SK-N-SH (cell line): ENCODE data around the gene OSGIN1. TPM values are rescaled to one million over a fixed set of nuclear protein-coding genes. Genes with fewer than 3 reads are reported as not detected.

ENCODE experiments used
- CTCF ChIA-PET: fragments of 300-600, 350-600 bp; formaldehyde crosslinking; extraction: SDS; loops from one replicate; lab custom pipeline; 2021; lab: Yijun Ruan, JAX
- POLR2A ChIA-PET: fragments of 350-600 bp; sonication (Branson Sonifier 250); formaldehyde crosslinking; extraction: SDS; loops from one replicate; lab custom pipeline; 2020; ENCODE audit warnings: antibody characterized with exemption, inconsistent platforms; lab: Yijun Ruan, JAX
- DNase-seq: peaks from one replicate; pipeline ENCODE4 v3.0.0; 2012
- H2AFZ ChIP-seq: fragments of 200-600 bp; sonication (generic); 2 replicates; pipeline ENCODE4 v1.8.1; 2016; ENCODE audit warnings: antibody characterized with exemption, mild to moderate bottlenecking, low read depth
- H3F3A ChIP-seq: fragments of 200-600 bp; sonication (generic); replicated peaks from 2 replicates; pipeline ENCODE3; 2016; ENCODE audit warnings: antibody characterized with exemption, mild to moderate bottlenecking; ENCODE audit not compliant: insufficient read depth
- H3K27ac ChIP-seq, 2 experiments: fragments of 200-500 bp in 1 of 2; fragments of 200-600 bp in 1 of 2; sonication (Bioruptor generic) in 1 of 2; sonication (generic), shearing (Covaris generic) in 1 of 2; 2 replicates each; pipeline versions ENCODE4 v1.5.1 to v1.6.1; 2014 to 2016; ENCODE audit warnings: low read depth in 2 of 2, inconsistent platforms in 1 of 2, low read length in 1 of 2, mild to moderate bottlenecking in 1 of 2, mixed read lengths in 1 of 2
- H3K27me3 ChIP-seq: fragments of 200-600 bp; sonication (generic), shearing (Covaris generic); 2 replicates; pipeline ENCODE4 v1.6.1; 2016; ENCODE audit warnings: mixed run types; ENCODE audit not compliant: insufficient read depth
- H3K36me3 ChIP-seq, 2 experiments: fragments of 200-500 bp in 1 of 2; fragments of 200-600 bp in 1 of 2; sonication (Bioruptor generic) in 1 of 2; sonication (generic) in 1 of 2; replicated peaks in 1 of 2; 2 replicates each; pipeline versions ENCODE3 to v1.5.1; 2014 to 2016; ENCODE audit warnings: low read length in 1 of 2, mild to moderate bottlenecking in 1 of 2; ENCODE audit not compliant: insufficient read depth in 2 of 2, control insufficient read depth in 1 of 2
- H3K4me1 ChIP-seq, 2 experiments: fragments of 200-500 bp in 1 of 2; fragments of 200-600 bp in 1 of 2; sonication (Bioruptor generic) in 1 of 2; sonication (generic), shearing (Covaris generic) in 1 of 2; 2 replicates each; pipeline versions ENCODE4 v1.5.1 to v1.6.1; 2014 to 2016; ENCODE audit warnings: low read depth in 1 of 2, low read length in 1 of 2, mixed run types in 1 of 2; ENCODE audit not compliant: insufficient read depth in 2 of 2, control insufficient read depth in 1 of 2
- H3K4me2 ChIP-seq: fragments of 200-600 bp; sonication (generic), shearing (Covaris generic); 2 replicates; pipeline ENCODE4 v1.6.1; 2017; ENCODE audit warnings: mixed run types
- H3K4me3 ChIP-seq, 2 experiments: fragments of 200-500 bp in 1 of 2; fragments of 200-600 bp in 1 of 2; sonication (Bioruptor generic) in 1 of 2; sonication (generic), shearing (Covaris generic) in 1 of 2; 2 replicates each; pipeline versions ENCODE4 v1.5.1 to v1.8.1; 2014 to 2016; ENCODE audit warnings: low read depth in 2 of 2, inconsistent platforms in 1 of 2, low read length in 1 of 2, mild to moderate bottlenecking in 1 of 2, mixed read lengths in 1 of 2, moderate library complexity in 1 of 2
- H3K79me2 ChIP-seq: fragments of 200-600 bp; sonication (generic); 2 replicates; pipeline ENCODE4 v1.8.1; 2017; ENCODE audit warnings: mild to moderate bottlenecking; ENCODE audit not compliant: insufficient read depth
- H3K9ac ChIP-seq: fragments of 200-600 bp; sonication (generic); 2 replicates; pipeline ENCODE4 v1.6.1; 2017; ENCODE audit warnings: mixed run types
- H3K9me2 ChIP-seq: fragments of 200-600 bp; sonication (generic); 2 replicates; pipeline ENCODE4 v1.6.1; 2017; ENCODE audit warnings: mixed run types
- H3K9me3 ChIP-seq: fragments of 200-600 bp; sonication (generic); 2 replicates; pipeline ENCODE4 v1.6.1; 2017; ENCODE audit warnings: mixed run types, mild to moderate bottlenecking, moderate library complexity
- H4K20me1 ChIP-seq: fragments of 200-600 bp; sonication (generic); 2 replicates; pipeline ENCODE4 v1.6.1; 2017; ENCODE audit warnings: mild to moderate bottlenecking, mixed run types; ENCODE audit not compliant: insufficient read depth
- EZH2phosphoT487 ChIP-seq: fragments of 200-600 bp; sonication (generic); IDR thresholded peaks from 2 replicates; pipeline ENCODE4 v1.6.1; 2017; ENCODE audit warnings: low read depth, mixed run types, mild to moderate bottlenecking, antibody characterized with exemption, moderate library complexity, borderline replicate concordance
- FOXJ3 ChIP-seq: sonication (generic); formaldehyde crosslinking; IDR thresholded peaks from 2 replicates; pipeline ENCODE4 v1.5.1; 2020; ENCODE audit warnings: mild to moderate bottlenecking, missing genetic modification reagents
- FOXM1 ChIP-seq: IDR thresholded peaks from 2 replicates; pipeline ENCODE4 v1.4.0; 2012; ENCODE audit warnings: low read depth, mild to moderate bottlenecking
- GATA2 ChIP-seq: sonication (generic); formaldehyde crosslinking; IDR thresholded peaks from 2 replicates; pipeline ENCODE4 v1.5.0; 2020; ENCODE audit warnings: mild to moderate bottlenecking, missing genetic modification reagents
- MXI1 ChIP-seq: IDR thresholded peaks from 2 replicates; pipeline ENCODE4 v1.6.1; 2012; ENCODE audit warnings: mild to moderate bottlenecking, low read depth, low read length, improper control_type of control experiment
- POLR2AphosphoS5 ChIP-seq: IDR thresholded peaks from 2 replicates; pipeline ENCODE4 v1.6.1; 2012; ENCODE audit warnings: low read depth, low read length
- RAD21 ChIP-seq: IDR thresholded peaks from 2 replicates; pipeline ENCODE4 v1.6.1; 2012; ENCODE audit warnings: mild to moderate bottlenecking, low read length
- RFX5 ChIP-seq: IDR thresholded peaks from 2 replicates; pipeline ENCODE4 v1.6.1; 2012; ENCODE audit warnings: mild to moderate bottlenecking, improper control_type of control experiment, low read length
- SIN3A ChIP-seq: IDR thresholded peaks from 2 replicates; pipeline ENCODE4 v1.6.1; 2012; ENCODE audit warnings: low read depth, mild to moderate bottlenecking, low read length, moderate library complexity, borderline replicate concordance
- WGBS: methylation state at CpG from one replicate; pipeline ENCODE4 v1.1.6; 2017; ENCODE audit warnings: low lambda C conversion rate; 5-methylcytosine and 5-hydroxymethylcytosine counted together
- polyA plus RNA-seq, 3 experiments: library from polyadenylated mRNA; depleted of rRNA; stranded (reverse); fragments of >200 nt; gene quantifications; 2 replicates each; pipeline ENCODE4 v1.2.3, GENCODE V29; 2012
- TF ChIP-seq, protein P1 (sequence below): IDR thresholded peaks from 2 replicates; pipeline ENCODE4 v1.4.0; 2012; ENCODE audit warnings: low read depth
- TF ChIP-seq, protein P2 (sequence below): fragments of 150-350 bp; IDR thresholded peaks from 2 replicates; pipeline ENCODE4 v1.6.1; 2016; ENCODE audit warnings: mild to moderate bottlenecking, low read depth, low read length
- TF ChIP-seq, protein P3 (sequence below): IDR thresholded peaks from 2 replicates; pipeline ENCODE4 v1.6.1; 2012; ENCODE audit warnings: mild to moderate bottlenecking, low read depth, low read length, moderate library complexity

OSGIN1 gene
- polyA plus RNA-seq, 1 of the 3 experiments (the other 2 are of a cell fraction): 4.8 TPM

DNA sequence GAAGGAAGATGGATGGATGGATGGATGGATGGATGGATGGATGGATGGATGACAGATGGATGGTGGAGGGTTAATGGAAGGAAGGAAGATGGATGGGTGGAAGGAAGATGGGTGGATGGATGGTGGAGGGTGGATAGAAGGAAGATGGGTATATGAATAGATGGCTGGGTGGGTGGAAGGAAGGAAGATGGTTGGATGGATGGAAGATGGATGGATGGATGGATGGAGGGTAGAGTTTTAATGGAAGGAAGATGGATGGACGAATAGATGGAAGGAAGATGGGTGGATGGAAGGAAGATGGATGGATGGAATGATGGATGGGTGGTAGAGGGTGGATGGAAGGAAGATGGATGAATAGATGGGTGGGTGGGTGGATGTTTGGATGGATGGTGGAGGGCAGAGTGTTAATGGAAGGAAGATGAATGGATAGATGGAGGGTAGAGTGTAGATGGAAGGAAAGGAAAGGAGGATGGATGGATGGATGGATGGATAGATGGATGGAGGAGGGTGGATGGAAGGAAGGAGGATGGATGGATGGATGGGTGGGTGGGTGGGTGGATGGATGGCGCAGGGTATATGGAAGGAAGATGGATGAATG lies 32.0 kb upstream of the OSGIN1 start:
- DNase-seq: no peak
- no peak overlapping the region for H3K27ac ChIP-seq
- H3K9ac ChIP-seq: no peak overlapping the region
- H3K79me2 ChIP-seq: no peaks in the 10 kb centered on the region
- no peaks in the 10 kb centered on the region for H3K27me3 ChIP-seq
- H3K4me3 ChIP-seq: no peak overlapping the region
- POLR2A ChIA-PET: no interaction called here
- H3K4me1 ChIP-seq: no peaks in the 10 kb centered on the region
- no peaks in the 10 kb centered on the region for H3K9me3 ChIP-seq
- no peak overlapping the region for H3K4me2 ChIP-seq
- CTCF ChIA-PET: interaction anchor here (0.8 to 1.1 kb wide), 2 partner anchors 145 to 266 kb away, joined by 3 read pairs; no protein-coding TSS in a partner anchor
- H3K36me3 ChIP-seq: peaks cover 5 to 20% of the 10 kb centered on the region in 2 experiments
- H3F3A ChIP-seq: no peaks in the 10 kb centered on the region
- TF ChIP-seq, protein P1, sequence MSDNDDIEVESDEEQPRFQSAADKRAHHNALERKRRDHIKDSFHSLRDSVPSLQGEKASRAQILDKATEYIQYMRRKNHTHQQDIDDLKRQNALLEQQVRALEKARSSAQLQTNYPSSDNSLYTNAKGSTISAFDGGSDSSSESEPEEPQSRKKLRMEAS: no peak
- TF ChIP-seq RFX5 (no peak), POLR2AphosphoS5 (no peak), MXI1 (no peak), RAD21 (no peak), EZH2phosphoT487 (no peak), FOXM1 (no peak), GATA2 (CRISPR knock-in tag) (no peak), SIN3A (no peak), FOXJ3 (CRISPR knock-in tag) (no peak)
- TF ChIP-seq, protein P2, sequence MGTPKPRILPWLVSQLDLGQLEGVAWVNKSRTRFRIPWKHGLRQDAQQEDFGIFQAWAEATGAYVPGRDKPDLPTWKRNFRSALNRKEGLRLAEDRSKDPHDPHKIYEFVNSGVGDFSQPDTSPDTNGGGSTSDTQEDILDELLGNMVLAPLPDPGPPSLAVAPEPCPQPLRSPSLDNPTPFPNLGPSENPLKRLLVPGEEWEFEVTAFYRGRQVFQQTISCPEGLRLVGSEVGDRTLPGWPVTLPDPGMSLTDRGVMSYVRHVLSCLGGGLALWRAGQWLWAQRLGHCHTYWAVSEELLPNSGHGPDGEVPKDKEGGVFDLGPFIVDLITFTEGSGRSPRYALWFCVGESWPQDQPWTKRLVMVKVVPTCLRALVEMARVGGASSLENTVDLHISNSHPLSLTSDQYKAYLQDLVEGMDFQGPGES: no peak
- TF ChIP-seq, protein P3, sequence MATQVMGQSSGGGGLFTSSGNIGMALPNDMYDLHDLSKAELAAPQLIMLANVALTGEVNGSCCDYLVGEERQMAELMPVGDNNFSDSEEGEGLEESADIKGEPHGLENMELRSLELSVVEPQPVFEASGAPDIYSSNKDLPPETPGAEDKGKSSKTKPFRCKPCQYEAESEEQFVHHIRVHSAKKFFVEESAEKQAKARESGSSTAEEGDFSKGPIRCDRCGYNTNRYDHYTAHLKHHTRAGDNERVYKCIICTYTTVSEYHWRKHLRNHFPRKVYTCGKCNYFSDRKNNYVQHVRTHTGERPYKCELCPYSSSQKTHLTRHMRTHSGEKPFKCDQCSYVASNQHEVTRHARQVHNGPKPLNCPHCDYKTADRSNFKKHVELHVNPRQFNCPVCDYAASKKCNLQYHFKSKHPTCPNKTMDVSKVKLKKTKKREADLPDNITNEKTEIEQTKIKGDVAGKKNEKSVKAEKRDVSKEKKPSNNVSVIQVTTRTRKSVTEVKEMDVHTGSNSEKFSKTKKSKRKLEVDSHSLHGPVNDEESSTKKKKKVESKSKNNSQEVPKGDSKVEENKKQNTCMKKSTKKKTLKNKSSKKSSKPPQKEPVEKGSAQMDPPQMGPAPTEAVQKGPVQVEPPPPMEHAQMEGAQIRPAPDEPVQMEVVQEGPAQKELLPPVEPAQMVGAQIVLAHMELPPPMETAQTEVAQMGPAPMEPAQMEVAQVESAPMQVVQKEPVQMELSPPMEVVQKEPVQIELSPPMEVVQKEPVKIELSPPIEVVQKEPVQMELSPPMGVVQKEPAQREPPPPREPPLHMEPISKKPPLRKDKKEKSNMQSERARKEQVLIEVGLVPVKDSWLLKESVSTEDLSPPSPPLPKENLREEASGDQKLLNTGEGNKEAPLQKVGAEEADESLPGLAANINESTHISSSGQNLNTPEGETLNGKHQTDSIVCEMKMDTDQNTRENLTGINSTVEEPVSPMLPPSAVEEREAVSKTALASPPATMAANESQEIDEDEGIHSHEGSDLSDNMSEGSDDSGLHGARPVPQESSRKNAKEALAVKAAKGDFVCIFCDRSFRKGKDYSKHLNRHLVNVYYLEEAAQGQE: no peak
- no peaks in the 10 kb centered on the region for H3K9me2 ChIP-seq
- 0 out of 2 replicates have a peak, but pooled peaks cover 3% of the 10 kb centered on the region for H4K20me1 ChIP-seq
- WGBS: 89% methylated on average over 2 of the region's 2 CpGs
- no peak overlapping the region for H2AFZ ChIP-seq
